ENCODE measurements around the gene PHKA1.

DNA sequence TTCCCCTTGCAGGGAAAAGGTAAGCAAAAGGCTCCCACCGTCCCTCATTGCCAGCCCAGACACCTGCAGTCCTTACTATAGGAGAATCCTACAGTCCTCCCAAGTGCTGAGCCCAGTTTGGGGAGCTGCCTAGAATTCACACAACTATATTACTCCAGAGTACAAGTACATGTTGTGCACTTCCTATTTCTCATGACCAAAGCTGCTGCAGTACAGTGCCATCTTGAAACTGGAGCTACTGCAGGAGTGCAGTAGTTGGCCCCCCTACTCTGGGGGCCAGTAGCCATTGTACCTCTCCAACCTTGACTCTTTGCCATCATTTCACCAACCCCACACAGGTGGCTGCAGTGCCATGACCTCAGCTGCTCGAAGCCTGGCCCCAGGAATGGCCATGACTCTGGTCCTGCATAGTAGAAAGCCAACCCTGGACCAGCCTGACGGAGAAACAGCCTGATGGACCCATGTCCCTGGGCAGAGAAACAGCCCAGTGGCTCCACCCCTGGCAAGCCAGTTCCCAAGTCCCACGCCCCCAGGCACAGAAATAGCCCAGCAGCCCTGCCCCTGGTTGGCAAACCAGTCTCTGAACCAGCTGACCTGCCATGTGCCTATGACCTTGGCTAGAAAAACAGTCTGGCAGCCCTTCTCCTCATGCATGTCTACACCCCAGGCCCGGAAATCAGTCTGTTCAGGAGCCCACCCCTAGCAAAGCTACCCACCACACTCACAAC, 51.9 kb downstream of the PHKA1 start:
- TF ChIP-seq, protein P1, sequence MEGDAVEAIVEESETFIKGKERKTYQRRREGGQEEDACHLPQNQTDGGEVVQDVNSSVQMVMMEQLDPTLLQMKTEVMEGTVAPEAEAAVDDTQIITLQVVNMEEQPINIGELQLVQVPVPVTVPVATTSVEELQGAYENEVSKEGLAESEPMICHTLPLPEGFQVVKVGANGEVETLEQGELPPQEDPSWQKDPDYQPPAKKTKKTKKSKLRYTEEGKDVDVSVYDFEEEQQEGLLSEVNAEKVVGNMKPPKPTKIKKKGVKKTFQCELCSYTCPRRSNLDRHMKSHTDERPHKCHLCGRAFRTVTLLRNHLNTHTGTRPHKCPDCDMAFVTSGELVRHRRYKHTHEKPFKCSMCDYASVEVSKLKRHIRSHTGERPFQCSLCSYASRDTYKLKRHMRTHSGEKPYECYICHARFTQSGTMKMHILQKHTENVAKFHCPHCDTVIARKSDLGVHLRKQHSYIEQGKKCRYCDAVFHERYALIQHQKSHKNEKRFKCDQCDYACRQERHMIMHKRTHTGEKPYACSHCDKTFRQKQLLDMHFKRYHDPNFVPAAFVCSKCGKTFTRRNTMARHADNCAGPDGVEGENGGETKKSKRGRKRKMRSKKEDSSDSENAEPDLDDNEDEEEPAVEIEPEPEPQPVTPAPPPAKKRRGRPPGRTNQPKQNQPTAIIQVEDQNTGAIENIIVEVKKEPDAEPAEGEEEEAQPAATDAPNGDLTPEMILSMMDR (conservative IDR thresholded peaks at IDR 0.05; ENCODE audit: low read length), result no peak
- no peak for TF ChIP-seq EZH2phosphoT487 (IDR thresholded peaks at IDR 0.05; ENCODE audit: borderline replicate concordance, low read depth, low read length)
